GM12801 (cell line): ENCODE data around the gene ALDH1A1.

Experiments used
- CTCF ChIP-seq: IDR thresholded peaks from one replicate; pipeline ENCODE4 v1.5.1; 2011; ENCODE audit warnings: control low read depth; ENCODE audit not compliant: insufficient read length; ENCODE audit errors: extremely low read depth

ALDH1A1 gene

GRCh38 chr9:72983056-72983455 lies 30.2 kb upstream of the ALDH1A1 start:
- TF ChIP-seq CTCF: no peak

GRCh38 chr9:72982146-72982799 lies 29.4 kb upstream of the ALDH1A1 start:
- TF ChIP-seq CTCF: no peak

GRCh38 chr9:72981433-72981832 lies 28.6 kb upstream of the ALDH1A1 start:
- no peak for TF ChIP-seq CTCF

GRCh38 chr9:72980600-72981265 lies 27.9 kb upstream of the ALDH1A1 start:
- TF ChIP-seq CTCF: no peak

GRCh38 chr9:72980183-72980582 lies 27.3 kb upstream of the ALDH1A1 start:
- TF ChIP-seq CTCF: no peak

GRCh38 chr9:72979405-72980100 lies 26.7 kb upstream of the ALDH1A1 start:
- no peak for TF ChIP-seq CTCF

- TF ChIP-seq CTCF: no peak
Measured at GRCh38 chr9:72978744-72979143, 25.9 kb upstream of the ALDH1A1 start.
